NCI-H146 treated with DMSO at 0.1 percent for 48 hours (cell line): ENCODE measurements around the gene KLHL26.

Experiments used
- DNase-seq: peaks from one replicate; lab custom pipeline; 2025; ENCODE audit not compliant: unreplicated experiment; lab: John Stamatoyannopoulos, UW

Gene KLHL26

DNA sequence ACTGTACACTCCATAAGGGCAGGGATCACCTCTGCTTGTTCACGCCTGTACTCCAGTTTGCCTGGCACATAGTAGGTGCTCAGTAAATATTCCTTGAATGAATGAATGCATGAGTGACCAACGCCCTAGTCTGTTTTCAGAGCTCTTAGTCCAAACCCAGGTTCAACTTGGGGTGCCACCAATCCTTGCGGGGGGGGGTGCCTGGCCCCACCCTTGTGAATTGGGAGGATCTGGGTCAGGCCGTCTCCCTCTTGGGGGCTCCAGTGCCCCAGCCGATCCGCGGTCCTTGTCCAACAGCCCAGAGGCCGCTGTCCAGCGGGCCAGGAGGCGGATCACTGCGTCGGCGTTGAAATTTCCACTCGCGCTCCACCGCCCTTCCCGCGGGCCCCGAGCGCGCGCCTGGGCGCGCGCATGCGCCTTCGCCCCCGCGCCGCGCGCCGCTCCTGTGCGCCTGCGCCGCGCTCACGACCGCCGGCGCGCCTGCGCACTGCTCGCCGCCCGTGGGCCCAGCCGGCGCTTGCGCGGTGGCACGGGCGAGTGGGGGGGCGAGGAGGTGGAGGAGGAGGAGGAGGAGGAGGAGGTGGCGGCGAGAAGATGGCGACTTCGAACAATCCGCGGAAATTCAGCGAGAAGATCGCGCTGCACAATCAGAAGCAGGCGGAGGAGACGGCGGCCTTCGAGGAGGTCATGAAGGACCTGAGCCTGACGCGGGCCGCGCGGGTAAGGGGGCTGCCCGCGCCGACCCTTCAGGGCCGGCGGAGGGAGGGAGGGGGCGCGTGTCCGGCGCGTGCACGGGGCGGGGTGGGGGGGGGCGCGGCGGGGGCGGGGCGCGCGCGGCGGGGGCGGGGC is 46.5 kb downstream of the KLHL26 start, which contains the start of gene CRTC1:
CRTC1 (plus strand) TSS at position 572 of the 849 bp plus-strand sequence; CDS start at position 595, 23 bp downstream.
- peak; percentile 79 for DNase-seq

DNA sequence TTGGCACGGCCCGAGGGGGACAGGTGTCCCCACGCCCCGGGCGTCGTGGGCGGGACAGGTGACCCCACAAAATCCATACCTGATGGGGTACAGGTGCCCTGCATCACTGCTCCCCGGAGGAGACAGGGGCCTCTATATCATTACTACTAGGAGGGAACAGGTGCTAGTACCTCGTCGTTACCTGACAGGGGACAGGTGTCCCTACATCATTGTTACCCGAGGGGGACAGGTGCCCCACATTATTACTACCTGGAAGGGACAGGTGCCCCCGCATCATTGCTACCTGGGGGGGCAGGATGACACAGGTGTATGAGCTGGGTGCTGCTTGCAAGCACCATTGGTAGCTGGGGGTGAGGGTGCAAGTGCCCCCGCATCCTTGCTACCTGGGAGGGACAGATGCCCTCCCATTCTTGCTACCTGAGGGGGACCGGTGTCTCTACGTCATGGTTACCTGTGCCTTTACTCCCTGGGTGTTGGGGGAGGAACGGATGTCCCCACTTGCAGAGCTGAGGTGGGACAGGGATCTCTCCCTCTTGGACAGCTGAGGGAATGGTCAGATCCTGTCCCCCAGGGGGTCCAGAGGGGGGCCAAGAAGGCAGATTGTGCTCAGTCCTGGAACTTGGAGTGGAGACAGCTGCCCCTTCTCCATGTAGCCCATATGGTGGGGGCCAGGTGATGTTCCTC is 47.3 kb downstream of the KLHL26 start:
- DNase-seq: peak; percentile 20

DNA sequence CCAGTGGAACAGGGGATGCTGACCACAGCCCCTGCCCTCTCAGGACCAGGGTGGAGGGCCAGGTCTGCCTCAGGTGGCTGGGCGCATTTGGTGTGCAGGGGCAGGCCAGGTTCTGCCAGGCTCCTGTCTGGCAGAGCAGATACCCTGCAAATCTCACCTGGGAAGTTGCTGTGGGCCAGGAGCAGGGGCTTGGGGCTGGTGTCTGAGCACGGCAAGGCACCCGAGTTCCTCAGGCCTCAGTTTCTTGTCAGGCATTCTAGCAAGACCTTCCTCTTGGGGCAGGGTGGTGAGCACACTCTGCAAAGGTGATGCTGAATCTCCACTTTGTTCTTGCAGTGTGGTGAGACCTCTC is 47.8 kb downstream of the KLHL26 start:
- DNase-seq: no peak

DNA sequence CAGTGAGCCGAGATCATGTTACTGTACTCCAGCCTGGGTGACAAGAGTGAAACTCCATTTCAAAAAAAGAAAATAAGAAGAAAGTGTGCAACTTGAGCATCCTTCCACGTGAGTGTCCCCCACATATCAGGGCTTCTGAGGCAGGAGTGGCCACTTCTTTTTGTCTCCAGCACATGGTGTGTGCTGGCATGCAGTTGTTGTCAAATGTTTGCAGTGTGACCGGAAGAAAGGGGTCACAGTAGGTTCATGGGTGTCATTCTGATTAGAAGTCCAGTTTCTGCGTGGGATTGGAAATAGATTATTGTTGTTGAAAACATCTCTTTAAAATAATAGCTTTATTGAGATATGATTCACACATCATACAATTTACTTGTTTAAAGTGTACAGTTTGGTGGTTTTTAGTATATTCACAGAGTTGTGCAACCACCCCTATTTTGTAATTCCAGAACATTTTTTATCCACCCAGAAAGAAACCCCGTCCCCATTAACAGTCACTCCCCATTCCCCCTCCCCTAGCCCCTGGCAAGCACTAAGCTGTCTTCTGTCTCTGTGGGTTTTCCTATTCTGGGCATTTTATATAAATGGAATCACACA is 48.9 kb downstream of the KLHL26 start:
- no peak for DNase-seq

DNA sequence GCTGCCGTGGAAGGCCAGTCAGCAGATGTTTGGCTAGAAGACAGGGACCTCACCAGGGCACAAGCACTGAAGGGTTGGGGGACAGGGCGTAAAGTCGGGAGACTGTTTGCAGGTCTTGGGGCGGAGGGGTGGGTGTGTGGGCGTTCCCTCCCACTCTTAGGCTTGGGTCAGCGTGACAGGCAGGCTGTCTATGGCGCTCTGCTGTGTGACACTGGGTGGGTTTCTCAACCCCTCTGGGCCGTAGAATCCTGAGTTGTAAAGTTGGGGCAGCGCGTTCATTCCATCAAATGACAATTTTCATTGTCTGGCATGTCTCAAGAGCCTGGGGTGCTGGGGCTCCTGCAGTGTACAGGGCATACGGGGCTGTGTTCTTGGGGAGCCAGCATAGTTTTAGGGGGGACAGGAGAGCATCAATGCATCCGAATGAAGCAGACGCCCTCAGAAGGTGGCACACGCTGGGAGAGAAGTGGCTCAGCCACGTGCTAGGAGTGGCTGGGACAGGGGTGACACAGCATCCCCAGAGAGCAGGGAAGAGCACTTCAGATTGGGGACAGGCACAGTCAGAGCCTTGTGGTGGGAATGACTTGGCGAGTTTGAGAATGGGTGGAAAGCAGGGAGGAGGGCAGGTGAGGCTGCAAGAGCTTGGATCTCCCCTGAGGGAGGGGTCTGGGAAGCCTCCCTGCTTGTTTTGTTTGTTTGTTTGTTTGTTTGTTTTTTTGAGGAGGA is 51.1 kb downstream of the KLHL26 start:
- DNase-seq: no peak

DNA sequence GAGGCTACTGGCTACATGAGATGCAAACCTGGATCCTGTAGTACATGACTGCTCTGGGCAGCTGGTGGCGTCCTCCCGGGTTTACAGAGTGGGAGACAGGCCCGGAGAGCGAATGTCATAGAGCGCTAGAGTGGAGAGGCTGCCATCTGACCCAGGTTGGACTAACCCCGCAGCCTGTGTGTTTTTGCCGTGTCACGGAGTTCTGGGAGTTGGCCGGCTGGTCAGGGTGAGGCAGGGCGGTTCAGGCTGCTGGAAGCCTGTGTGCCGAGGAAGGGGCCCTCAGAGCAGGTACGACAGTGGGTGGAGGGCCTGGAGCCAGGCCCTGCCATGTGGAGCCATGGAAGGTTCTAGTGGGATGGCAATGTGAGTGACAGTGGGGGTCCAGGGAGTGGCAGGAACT is 59.2 kb downstream of the KLHL26 start:
- DNase-seq: no peak

DNA sequence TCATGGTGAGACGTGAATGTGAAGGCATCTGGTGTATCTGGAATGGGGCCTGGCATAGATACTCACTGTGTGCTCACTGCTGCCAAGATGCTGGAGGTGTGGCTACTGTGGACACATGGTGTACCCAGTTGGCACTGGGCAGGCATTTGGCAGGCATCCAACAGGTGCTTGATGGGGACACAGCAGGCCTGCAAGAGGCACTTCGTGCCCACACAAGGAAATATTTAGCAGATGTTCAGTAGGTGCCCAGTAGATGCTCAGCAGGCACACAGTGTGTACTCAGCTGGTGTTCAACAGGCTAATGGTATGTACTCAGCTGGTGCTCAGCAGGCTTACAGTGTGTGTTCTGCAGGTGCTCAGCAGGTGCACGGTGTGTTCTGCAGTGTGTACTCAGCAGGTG is 60.9 kb downstream of the KLHL26 start:
- DNase-seq: no peak

DNA sequence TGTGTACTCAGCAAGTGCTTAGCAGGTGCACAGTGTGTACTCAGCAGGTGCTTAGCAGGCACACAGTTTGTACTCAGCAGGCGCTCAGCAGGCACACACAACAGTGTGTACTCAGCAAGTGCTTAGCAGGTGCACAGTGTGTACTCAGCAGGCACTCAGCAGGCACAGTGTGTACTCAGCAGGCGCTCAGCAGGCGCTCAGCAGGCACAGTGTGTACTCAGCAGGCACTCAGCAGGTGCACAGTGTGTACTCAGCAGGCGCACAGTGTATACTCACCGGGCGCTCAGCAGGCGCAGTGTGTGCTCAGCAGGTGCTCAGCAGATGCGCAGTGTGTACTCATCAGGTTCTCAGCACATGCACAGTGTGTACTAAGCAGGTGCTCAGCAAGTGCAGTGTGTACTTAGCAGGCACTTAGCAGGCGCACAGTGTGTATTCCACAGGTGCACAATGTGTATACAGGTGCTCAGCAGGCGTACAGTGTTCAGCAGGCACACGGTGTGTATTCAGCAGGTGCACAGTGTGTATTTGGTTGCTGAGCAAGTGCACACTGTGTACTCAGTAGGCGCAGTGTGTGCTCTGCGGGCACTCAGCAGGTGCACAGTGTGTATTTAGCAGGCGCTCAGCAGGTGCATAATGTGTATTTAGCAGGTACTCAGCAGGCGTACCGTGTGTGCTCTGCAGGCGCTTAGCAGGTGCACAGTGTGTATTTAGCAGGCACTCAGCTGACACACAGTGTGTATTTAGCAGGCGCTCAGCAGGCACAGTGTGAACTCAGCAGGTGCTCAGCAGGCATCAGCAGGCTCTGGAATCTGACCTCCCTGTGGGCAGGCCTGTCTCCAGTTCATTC is 61.7 kb downstream of the KLHL26 start:
- DNase-seq: peak; percentile 42

DNA sequence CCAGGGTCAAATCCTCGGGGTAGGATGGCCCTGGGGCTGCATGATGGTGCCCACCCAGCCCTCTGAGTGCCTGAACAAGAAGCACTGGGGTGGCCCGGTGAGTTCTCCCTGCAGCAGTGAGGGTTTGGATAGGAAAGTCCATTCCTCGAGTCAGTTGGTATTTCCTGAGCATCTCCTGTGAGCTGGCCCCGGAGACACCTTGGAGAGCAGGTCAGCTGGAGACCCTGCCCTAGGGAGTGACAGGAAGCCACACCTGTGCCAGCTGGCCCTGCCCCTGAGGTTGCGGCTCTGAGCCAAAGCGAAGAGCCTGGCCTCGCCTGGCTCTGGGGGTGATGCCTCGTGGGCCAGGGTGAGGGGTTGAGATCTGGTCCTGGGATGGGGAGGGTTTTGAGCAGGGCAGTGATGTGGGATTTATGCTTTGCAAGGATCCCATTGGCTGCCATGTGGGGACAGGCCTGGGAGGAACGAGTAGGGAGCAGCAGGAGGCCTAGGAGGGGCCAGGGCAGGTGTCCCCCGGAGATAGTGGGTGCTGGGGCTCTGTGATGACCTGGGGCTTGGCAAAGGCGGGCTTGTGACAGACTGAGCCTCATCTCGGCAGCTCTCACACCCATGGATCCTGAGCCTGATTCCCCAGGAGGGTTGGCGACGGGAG is 62.7 kb downstream of the KLHL26 start:
- DNase-seq: no peak

DNA sequence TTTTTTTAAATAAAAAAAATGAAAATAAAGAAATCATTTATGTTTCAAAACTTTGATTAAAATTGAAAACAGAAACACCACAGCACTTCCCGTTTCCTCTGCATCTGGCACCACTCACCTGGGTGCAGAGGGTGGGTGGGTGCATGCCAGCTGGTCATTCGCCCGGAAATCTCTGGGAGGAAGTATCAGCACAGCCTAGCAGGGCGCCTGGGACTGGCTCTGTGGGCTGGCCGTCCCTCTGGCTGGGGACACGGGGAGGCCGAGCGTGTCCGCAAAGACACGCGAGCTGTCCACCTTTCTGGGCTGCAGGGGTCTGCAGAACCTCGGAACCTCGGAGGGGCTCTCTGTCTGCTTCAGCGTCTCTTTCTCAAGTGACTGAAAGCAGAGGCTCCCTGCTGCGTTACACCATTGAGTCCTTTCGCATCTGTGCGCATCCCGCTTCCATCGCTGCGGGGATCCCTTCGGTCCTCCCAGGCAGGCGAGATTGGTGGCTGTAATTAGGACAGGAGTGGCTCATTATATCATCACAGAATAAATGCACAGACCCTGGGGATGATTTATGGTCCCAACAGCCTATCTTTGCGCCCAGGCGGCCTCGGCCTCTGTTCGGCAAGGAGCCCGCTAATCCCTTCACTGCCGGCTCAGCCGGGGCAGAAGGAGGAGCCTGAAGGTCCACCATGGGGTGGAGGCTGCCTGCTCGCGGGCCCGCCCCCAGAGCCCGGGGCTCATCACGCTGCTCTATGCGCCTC is 63.8 kb downstream of the KLHL26 start:
- peak; percentile 21 for DNase-seq

DNA sequence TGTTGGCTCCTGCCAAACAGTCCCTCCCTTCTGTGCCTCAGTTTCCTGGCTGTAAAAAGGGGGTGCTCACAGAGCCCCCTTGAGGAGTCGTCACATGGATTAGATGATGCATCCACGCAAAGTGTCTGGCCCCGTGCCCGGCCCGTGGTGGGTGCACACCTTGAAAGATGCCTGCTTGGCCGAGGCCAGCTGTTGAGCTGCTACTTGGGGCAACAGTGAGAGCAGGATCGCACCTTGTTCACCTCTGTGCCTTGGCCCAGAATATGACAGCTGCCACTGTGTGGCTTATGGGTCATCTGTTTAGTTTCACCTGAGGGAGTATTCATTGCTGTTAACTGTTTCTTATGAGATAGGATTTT is 64.4 kb downstream of the KLHL26 start:
- no peak for DNase-seq

DNA sequence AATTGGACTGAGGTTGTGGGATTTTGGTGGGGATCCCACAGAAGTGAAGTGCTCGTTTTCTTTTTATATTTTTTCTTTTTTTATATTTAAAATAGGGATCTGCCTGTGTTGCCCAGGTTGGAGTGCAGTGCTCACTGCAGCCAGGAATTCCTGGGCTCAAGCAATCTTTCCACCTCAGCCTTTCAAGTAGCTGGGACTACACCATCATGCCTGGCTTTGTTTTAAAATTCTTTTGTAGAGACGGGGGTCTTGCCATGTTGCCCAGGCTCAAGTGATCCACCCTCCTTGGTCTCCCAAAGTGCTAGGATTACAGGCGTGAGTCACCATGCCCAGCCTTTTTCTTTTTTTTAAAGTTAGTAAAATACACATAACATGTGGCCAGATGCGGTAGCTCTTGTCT is 67.2 kb downstream of the KLHL26 start:
- DNase-seq: no peak

DNA sequence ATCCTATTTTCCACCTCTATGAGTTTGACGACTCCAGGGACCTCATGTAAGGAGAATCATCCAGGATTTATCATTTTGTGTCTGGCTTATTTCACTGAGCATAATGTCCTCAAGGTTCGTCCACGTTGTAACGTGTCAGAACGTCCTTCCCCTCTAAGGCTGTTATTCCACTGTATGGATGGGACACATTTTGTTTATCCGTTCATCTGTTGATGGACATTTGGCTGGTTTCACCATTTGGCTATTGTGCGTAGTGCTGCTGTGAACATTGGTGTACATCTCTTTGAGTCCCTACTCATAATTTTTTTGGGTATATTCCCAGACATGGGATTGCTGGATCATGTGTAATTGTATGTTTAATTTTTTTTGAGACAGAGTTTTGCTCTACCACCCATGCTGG is 68.1 kb downstream of the KLHL26 start:
- no peak for DNase-seq

DNA sequence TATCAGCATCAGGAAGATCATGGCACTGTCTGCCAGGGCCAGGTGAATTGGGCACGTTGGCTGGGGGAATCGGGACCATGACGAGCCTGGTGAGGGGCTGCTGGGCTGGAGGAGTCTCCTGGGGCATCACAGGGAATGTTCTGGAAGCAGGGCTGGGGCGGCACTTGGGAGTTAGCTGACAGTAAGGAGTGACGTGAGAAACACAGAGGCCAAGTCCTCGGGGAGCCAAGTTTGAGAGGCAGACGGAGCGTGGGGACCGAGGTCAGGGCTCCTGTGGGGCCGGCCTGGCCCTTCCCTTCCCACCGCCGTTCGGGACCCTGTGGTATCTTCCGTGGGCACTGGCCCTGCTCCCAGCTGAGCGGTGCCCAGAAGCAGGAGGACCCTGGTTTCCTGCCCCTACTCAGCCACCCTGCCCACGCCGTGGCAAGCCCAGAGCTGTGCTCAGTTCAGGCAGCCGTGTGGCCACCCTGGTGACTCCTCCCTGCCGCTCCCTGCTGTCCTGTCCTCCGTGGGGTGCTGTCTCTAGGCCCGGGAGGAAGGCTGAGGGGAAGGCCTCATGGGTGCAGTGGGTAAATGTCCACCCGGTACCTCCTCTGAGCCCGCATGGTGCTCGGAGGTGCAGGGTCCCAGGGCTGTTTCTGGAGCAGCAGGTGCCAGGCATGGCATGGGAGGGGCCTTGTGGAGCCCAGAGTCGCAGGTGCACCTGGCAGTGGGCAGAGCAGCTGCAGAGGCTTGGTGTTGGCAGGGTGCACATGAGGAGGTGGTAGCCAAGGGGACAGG is 71.8 kb downstream of the KLHL26 start:
- no peak for DNase-seq

DNA sequence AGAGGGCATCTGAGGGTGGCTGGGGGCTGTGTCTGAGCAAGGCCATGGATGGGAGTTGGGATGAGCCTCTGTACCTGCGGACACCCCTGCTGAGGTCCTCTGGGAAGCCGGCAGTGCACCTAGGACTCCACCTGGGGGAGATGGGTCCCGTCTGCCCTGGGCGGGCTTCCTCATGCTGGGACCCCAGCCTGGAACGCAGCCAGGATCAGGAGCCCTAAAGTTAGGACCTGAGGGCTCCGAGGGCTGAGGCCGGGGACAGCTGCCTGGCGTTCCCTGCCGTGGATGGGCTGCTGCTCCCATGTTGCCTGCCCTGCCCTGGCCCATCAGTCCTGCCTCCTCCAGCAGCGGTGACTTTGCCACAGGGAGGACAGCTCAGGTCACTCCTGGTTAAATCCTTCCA is 72.7 kb downstream of the KLHL26 start:
- no peak for DNase-seq

DNA sequence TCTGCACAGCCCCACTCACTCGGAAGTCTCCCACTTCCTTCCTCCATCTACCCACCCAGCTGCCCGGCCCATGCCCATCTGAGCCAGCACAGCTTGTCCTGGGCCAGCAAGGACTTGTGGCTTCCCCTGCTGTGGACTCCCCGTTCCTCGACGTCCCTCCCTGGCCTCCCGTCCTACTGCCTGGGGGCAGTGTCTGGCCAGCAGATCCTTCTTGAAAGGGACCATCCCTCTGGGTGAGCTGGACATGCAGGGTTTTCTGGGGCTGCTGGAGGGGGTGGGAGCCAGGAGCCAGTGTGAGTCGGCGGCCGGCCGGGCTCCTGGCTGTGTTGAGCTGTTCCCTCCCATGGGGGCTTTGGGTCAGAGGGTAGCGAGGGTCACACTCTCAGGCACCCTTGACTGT is 73.4 kb downstream of the KLHL26 start:
- no peak for DNase-seq

DNA sequence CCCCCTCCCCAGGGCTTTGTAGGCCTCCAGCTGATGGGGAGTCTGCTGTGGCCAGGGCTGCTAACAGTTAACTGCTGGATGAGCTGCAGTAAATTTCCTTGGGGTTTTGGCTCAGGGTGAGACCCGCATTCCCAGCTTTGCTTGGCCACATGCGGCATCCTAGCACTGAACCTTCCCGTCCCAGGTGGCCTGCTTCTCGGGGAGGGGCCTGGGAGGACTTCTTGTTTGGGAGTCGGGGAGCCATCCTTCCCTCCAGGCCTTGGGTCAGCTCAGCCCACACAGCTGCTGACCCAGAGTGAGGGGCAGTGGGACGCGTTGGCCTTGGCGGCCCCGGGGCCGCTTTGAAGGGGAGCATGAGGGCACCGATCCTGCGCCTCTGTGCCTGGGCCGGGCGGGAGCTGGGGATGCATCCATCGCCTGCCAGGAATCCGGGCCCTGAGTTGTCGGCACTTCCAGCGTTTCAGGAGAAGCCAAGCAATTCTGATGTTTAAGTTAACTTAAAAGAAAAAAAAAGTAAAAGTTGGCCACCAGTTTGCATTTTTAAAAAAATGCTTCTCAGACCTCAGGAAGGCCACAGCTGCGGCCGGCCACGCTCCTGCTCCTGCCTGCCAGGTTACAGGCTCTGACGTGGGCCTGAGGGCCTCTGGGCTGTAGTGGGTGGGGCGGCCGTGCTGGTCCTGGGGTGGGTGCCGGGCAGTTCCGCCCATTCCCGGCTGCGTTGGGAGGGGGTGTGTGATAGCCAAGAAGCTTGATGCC is 74.3 kb downstream of the KLHL26 start:
- no peak for DNase-seq

DNA sequence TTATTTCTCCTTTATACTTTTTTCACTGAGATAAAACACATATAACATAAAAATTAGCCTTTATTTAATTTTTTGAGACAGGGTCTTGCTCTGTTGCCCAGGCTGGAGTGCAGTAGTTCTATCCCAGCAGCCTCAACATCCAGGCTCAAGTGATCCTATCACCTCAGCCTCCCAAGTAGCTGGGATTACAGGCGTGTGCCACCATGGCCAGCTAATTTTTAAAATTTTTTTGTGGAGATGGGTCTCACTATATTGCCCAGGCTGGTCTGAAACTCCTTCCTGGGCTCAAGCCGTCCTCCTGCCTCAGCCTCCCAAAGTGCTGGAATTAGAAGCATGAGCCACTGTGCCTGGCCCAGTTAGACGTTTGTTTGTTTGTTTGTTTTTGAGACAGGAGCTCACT is 75.1 kb downstream of the KLHL26 start:
- no peak for DNase-seq
